Muscle layer of colon (tissue), 2 donors: ENCODE measurements around the gene PLCH1.

Source experiments
- H3K27ac ChIP-seq: one replicate; pipeline ENCODE4 v1.7.0; 2013; ENCODE audit warnings: low read depth, mild to moderate bottlenecking, low read length, moderate library complexity
- H3K27me3 ChIP-seq, 2 donors: one replicate each; pipeline ENCODE4 v1.7.0; 2013; ENCODE audit warnings: low read length in 2 of 2, mild to moderate bottlenecking in 2 of 2; ENCODE audit not compliant: insufficient read depth in 2 of 2, control insufficient read depth in 1 of 2
- H3K36me3 ChIP-seq: one replicate; pipeline ENCODE4 v1.7.0; 2013; ENCODE audit warnings: mild to moderate bottlenecking, low read length; ENCODE audit not compliant: insufficient read depth
- H3K4me1 ChIP-seq: one replicate; pipeline ENCODE4 v1.7.0; 2013; ENCODE audit warnings: mild to moderate bottlenecking, low read length; ENCODE audit not compliant: insufficient read depth
- H3K4me3 ChIP-seq, 2 donors: one replicate each; pipeline ENCODE4 v1.7.0; 2013; ENCODE audit warnings: low read length in 2 of 2, low read depth in 1 of 2, mild to moderate bottlenecking in 1 of 2, moderate library complexity in 1 of 2
- H3K9ac ChIP-seq: one replicate; pipeline ENCODE4 v1.7.0; 2013; ENCODE audit warnings: low read length
- H3K9me3 ChIP-seq: one replicate; pipeline ENCODE4 v1.7.0; 2013; ENCODE audit warnings: mild to moderate bottlenecking, low read length
- donor health status: abdominal sarcoma.
- donor health status: Adenocarcinoma of cecum.

The PLCH1 gene

GRCh38 chr3:155446366-155446765, 298.5 kb downstream of the PLCH1 start:
- no peaks in the 10 kb centered on the region for H3K27me3 ChIP-seq
- no peak overlapping the region for H3K9ac ChIP-seq
- no peak overlapping the region for H3K4me3 ChIP-seq
- H3K4me1 ChIP-seq, result no peaks in the 10 kb centered on the region
- H3K9me3 ChIP-seq, result no peaks in the 10 kb centered on the region
- H3K36me3 ChIP-seq, result no peaks in the 10 kb centered on the region
- H3K27ac ChIP-seq, result no peak overlapping the region

- Histone ChIP-seq H3K27me3 (no peaks in the 10 kb centered on the region), H3K36me3 (no peaks in the 10 kb centered on the region), H3K4me1 (no peaks in the 10 kb centered on the region), H3K9me3 (no peaks in the 10 kb centered on the region), H3K4me3 (no peak overlapping the region), H3K9ac (no peak overlapping the region), H3K27ac (no peak overlapping the region)
These were observed 300.1 kb downstream of the PLCH1 start for GRCh38 chr3:155444771-155445170.

- no peak overlapping the region for H3K9ac ChIP-seq
- no peak overlapping the region for H3K4me3 ChIP-seq
- no peak overlapping the region for H3K27ac ChIP-seq
- H3K4me1 ChIP-seq, result no peaks in the 10 kb centered on the region
- H3K27me3 ChIP-seq, result no peaks in the 10 kb centered on the region
- no peaks in the 10 kb centered on the region for H3K9me3 ChIP-seq
- H3K36me3 ChIP-seq, result no peaks in the 10 kb centered on the region
These were observed 301.1 kb downstream of the PLCH1 start for GRCh38 chr3:155443815-155444214.

- H3K9ac ChIP-seq, result no peak overlapping the region
- no peak overlapping the region for H3K4me3 ChIP-seq
- H3K27me3 ChIP-seq, result no peaks in the 10 kb centered on the region
- no peaks in the 10 kb centered on the region for H3K36me3 ChIP-seq
- H3K9me3 ChIP-seq, result no peaks in the 10 kb centered on the region
- H3K27ac ChIP-seq, result no peak overlapping the region
- no peaks in the 10 kb centered on the region for H3K4me1 ChIP-seq
These were observed 302.8 kb downstream of the PLCH1 start for GRCh38 chr3:155442072-155442471.

GRCh38 chr3:155441506-155441905, 303.4 kb downstream of the PLCH1 start:
- Histone ChIP-seq H3K27ac (no peak overlapping the region), H3K27me3 (no peaks in the 10 kb centered on the region), H3K4me3 (no peak overlapping the region), H3K9ac (no peak overlapping the region), H3K9me3 (no peaks in the 10 kb centered on the region), H3K4me1 (no peaks in the 10 kb centered on the region), H3K36me3 (no peaks in the 10 kb centered on the region)

- H3K9ac ChIP-seq, result no peak overlapping the region
- H3K27me3 ChIP-seq, result no peaks in the 10 kb centered on the region
- no peaks in the 10 kb centered on the region for H3K36me3 ChIP-seq
- H3K27ac ChIP-seq, result no peak overlapping the region
- H3K4me3 ChIP-seq, result no peak overlapping the region
- H3K9me3 ChIP-seq, result no peaks in the 10 kb centered on the region
- H3K4me1 ChIP-seq, result no peaks in the 10 kb centered on the region
These were observed 303.8 kb downstream of the PLCH1 start for GRCh38 chr3:155441026-155441425.

GRCh38 chr3:155435821-155436220, 309.1 kb downstream of the PLCH1 start:
- no peak overlapping the region for H3K4me3 ChIP-seq
- H3K9me3 ChIP-seq, result no peaks in the 10 kb centered on the region
- no peak overlapping the region for H3K9ac ChIP-seq
- no peak overlapping the region for H3K27ac ChIP-seq
- no peaks in the 10 kb centered on the region for H3K27me3 ChIP-seq
- no peaks in the 10 kb centered on the region for H3K4me1 ChIP-seq
- no peaks in the 10 kb centered on the region for H3K36me3 ChIP-seq

- H3K4me3 ChIP-seq, result no peak overlapping the region
- no peaks in the 10 kb centered on the region for H3K4me1 ChIP-seq
- H3K36me3 ChIP-seq, result no peaks in the 10 kb centered on the region
- H3K27me3 ChIP-seq, result no peaks in the 10 kb centered on the region
- H3K9ac ChIP-seq, result no peak overlapping the region
- H3K9me3 ChIP-seq, result no peaks in the 10 kb centered on the region
- H3K27ac ChIP-seq, result no peak overlapping the region
These were observed 312.9 kb downstream of the PLCH1 start for GRCh38 chr3:155431856-155432570.

GRCh38 chr3:155428563-155428962, 316.3 kb downstream of the PLCH1 start:
- no peaks in the 10 kb centered on the region for H3K4me1 ChIP-seq
- H3K9me3 ChIP-seq, result no peaks in the 10 kb centered on the region
- no peaks in the 10 kb centered on the region for H3K27me3 ChIP-seq
- H3K9ac ChIP-seq, result no peak overlapping the region
- no peak overlapping the region for H3K27ac ChIP-seq
- no peak overlapping the region for H3K4me3 ChIP-seq
- H3K36me3 ChIP-seq, result no peaks in the 10 kb centered on the region

- no peaks in the 10 kb centered on the region for H3K36me3 ChIP-seq
- H3K9me3 ChIP-seq, result no peaks in the 10 kb centered on the region
- H3K27me3 ChIP-seq, result no peaks in the 10 kb centered on the region
- no peak overlapping the region for H3K27ac ChIP-seq
- H3K4me1 ChIP-seq, result no peaks in the 10 kb centered on the region
- no peak overlapping the region for H3K4me3 ChIP-seq
- no peak overlapping the region for H3K9ac ChIP-seq
These were observed 318.2 kb downstream of the PLCH1 start for GRCh38 chr3:155426524-155427230.

- Histone ChIP-seq H3K4me3 (no peak overlapping the region), H3K36me3 (no peaks in the 10 kb centered on the region), H3K9me3 (no peaks in the 10 kb centered on the region), H3K4me1 (no peaks in the 10 kb centered on the region), H3K27me3 (no peaks in the 10 kb centered on the region), H3K9ac (no peak overlapping the region), H3K27ac (no peak overlapping the region)
These were observed 319.5 kb downstream of the PLCH1 start for GRCh38 chr3:155425396-155425795.

- no peak overlapping the region for H3K4me3 ChIP-seq
- H3K4me1 ChIP-seq, result no peaks in the 10 kb centered on the region
- no peaks in the 10 kb centered on the region for H3K9me3 ChIP-seq
- no peaks in the 10 kb centered on the region for H3K36me3 ChIP-seq
- no peak overlapping the region for H3K9ac ChIP-seq
- H3K27ac ChIP-seq, result no peak overlapping the region
- H3K27me3 ChIP-seq, result no peaks in the 10 kb centered on the region
These were observed 320.6 kb downstream of the PLCH1 start for GRCh38 chr3:155424323-155424710.
